GM21786 (cell line): ENCODE results near the gene ARHGAP1.
"Not testable (repeated sequence)": the region's sequence is repeated elsewhere in the genome, so short reads cannot be mapped to it uniquely, and the experiment has no call there.

Source experiments
- ATAC-seq: cut with Tn5 transposase; IDR thresholded peaks from one replicate; pipeline ENCODE4 v1.9.1; 2021; ENCODE audit not compliant: unreplicated experiment

The ARHGAP1 gene

DNA sequence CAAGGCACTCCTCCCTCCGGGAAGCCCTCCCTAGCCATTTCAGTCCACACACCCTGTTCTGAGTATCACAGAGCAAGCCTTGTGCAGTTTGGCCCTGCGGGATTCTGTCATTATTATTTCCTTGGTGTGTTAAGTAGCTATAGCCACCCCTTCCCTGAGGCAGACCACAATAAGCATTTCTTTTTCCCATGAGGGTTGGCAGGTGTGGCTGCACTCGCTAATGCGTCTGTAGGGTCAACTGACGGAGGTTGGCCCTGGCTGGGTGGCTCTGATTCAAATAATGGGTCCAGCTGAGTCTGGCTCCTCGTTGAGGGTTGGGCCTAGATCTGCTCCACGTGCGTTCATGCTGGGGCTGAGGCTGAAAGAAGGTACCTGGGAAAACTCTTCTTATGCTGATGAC lies 23.7 kb upstream of the ARHGAP1 start:
- no peak for ATAC-seq

DNA sequence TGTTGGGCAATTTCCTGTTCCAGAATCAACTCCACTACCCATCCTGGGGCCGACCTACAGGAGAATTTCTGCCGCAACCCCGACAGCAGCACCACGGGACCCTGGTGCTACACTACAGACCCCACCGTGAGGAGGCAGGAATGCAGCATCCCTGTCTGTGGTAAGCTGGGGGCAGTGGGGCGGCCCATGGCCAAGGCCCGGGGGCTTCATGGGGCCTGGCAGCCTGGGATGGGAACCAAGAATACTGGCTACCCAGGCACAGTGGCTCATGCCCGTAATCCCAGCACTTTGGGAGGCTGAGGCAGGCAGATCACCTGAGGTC lies 22.9 kb upstream of the ARHGAP1 start:
- ATAC-seq = no peak

DNA sequence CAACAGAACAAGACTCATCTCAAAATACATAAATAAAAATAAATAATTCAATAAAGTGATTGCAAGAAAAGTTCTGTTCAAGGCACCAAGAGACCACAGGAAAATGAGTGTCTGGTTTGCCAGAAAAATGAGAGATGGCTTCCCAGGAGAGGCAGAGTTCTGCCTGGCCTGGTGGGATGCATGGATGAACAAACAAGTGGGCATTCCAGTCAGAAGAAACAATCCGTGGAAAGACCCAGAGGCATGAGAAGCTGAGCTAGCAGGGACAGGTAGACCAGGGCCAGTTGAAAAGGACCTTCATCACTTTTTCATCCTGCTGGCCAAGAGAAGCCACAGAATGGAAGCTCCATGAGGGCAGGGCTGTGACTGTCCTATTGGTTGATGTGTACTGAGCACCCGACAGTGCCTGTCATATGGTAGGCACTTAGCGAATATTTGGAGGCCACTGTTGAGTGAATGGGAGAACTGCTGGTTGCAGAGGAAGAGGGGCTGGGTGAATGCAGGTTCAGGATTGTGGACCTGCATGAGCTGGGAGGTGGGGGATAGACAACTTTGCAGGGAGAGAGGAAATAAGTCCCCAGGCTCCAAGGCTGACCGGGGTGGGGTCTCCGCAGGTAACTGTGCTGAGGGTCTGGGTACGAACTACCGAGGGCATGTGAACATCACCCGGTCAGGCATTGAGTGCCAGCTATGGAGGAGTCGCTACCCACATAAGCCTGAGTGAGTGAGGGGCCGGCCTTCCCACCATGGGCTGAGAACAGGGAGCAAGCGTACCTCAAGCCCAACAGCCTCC lies 22.3 kb upstream of the ARHGAP1 start:
- no peak for ATAC-seq

DNA sequence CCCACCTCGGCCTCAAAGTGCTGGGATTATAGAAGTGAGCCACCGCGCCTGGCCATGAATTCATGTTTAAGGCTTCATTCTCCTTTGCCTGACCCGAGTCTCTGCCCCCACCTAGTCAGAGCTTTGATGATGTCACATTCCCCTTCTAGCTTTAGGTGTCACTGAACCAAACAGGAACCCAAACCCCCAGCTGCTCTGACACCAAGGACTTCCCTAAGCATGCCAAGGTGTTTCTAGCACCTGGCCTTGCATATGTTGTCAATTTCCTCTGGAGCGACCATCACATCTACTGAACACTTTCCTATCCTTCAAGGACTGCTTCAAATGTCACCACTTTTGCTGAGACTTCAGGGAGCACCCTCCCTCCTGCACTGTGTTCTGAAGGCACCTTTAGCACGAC lies 20.9 kb upstream of the ARHGAP1 start:
- no peak for ATAC-seq

DNA sequence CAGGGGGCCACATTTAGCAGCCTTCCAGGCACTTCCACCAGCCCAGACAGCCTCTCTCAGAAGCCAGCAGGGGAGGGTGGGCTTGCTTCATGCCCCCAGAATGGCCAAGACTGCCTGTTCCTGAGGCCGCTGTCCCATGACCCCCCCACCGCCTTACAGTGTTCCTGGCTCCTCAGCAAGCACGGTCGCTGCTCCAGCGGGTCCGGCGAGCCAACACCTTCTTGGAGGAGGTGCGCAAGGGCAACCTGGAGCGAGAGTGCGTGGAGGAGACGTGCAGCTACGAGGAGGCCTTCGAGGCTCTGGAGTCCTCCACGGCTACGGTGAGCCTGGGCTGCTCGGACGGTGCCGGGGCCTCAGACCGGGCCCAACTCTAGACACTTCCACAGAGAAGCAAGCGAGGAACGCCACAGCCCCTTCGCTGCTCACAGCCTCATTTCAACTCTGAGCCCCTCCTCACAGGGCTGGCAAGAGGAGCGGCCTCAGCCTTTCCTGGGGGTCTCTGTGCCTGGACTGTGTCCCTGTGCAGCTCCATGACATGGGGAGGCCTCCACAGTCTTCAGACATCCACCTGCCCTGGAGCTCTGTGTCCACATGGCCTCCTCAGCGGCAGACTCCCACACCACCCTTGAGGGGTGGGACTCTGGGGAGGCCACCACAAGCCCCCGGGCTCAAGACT lies 19.3 kb upstream of the ARHGAP1 start:
- ATAC-seq = no peak

DNA sequence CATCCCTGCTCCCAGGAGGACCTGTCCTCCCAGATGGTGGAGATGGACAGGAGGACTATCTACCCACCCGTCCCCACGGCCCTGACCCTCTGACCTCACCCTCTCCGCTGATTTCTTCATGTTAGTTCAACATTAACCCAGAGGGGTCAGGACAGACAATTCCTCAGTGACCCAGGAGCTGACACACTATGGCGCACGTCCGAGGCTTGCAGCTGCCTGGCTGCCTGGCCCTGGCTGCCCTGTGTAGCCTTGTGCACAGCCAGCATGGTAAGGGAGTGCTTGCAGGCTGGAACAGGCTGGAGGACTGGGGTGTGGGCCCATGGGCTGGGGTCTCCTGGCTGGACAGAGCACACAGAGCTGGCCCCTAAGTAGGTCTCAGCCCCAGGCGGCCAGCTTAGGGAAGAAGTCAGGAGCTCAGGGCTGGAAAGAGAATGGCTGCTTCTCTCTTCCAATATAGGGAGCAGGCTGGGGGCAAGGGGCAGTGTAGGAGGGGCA lies 18.7 kb upstream of the ARHGAP1 start, which contains the start of gene F2:
F2 (plus strand) TSS at position 166 of the 495 bp plus-strand sequence; CDS start at position 189, 23 bp downstream.
- ATAC-seq = no peak

DNA sequence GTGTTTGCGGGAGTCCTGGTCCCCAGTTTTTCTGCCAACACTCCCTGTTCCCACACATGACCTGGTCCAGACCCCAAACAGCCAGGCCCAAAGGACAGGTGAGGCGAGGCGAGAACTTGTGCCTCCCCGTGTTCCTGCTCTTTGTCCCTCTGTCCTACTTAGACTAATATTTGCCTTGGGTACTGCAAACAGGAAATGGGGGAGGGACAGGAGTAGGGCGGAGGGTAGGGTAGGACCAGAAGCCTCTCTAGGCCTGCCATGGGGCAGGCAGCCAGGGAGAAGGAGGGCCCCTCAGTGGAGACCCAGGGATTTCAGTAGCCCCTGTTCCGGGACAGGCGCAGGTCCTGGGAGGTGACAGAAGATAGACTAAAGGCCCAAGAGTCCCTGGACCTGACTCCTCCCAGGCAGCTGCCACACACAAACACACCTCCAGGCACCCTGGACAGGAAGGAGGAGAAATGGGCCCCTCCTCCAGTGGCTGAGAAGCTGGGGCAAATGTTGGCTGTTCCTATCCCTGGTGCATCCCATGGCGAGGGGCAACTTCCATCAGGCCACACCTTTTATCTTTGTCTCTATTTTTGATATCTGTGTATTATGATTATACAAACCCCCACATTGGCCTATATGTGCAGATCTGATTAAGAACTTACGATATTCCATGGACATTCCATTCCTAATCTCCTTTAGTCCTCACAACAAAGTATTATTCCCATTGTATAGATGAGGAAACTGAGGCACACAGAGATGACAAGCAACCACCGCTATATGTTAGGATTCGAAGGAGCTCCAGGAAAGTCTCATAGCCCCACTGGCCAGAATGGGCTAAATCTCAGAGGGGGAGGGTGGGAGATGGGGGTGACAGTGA lies 18.0 kb upstream of the ARHGAP1 start:
- ATAC-seq = no peak

DNA sequence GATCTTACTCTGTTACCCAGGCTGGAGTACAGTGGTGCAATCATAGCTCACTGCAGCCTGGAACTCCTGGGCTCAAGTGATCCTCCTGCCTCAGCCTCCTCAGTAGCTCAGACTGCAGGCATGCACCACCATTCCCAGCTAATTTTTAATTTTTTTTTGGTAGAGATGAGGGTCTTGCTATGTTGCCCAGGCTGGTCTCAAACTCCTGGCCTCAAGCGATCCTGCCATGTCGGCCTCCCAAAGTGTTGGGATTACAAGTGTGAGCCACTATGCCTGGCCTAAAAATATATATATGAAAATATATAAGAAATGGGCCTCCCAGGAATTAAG lies 17.4 kb upstream of the ARHGAP1 start:
- not testable (repeated sequence) for ATAC-seq

DNA sequence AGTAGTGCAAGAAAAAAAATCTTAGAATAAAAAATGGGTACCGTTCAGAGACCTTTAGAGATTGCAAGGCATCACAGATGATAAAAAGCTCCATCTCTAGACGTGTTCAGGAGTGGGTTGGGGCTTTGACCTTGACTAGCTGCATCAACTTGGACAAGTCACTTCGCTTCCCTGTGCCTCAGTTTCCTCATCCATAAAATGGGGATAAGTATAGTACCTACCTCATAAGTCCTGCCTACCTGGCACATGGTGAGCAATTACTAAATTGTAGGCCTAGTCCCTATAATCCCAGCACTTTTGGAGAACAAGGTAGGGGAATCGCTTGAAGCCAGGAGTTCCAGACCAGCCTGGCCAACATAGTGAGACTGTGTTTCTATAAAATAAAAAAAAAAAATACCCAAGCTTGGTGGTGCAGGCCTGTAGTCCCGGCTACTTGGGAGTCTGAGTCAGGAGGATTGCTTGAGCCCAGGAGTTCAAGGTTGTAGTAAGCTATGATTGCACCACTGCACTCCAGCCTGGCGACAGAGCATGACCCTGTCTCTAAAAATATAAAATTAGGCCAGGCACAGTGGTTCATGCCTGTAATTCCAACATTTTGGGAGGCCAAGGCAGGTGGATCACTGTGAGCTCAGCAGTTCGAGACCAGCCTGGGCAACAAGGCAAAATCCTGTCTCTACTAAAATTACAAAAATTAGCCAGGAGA lies 12.6 kb upstream of the ARHGAP1 start:
- no peak for ATAC-seq

DNA sequence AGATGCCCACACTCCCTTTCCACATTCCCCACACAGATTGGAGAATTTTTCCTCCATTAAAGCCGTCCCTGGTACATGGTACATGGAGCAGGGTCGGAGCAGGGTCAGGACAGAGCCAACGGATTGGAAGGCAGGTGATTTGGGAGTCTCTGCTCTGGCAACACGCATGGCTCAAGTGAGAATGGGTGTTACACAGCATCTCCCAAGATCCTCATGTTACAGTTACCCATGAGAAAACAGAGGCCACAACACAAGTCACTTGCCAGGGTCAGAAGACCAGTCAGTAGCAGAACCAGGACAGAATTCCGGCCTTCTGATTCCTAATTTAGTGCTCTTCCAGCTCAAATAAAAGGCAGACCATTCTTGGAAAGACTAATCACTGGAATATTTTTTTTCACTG lies 10.9 kb upstream of the ARHGAP1 start:
- ATAC-seq = no peak

DNA sequence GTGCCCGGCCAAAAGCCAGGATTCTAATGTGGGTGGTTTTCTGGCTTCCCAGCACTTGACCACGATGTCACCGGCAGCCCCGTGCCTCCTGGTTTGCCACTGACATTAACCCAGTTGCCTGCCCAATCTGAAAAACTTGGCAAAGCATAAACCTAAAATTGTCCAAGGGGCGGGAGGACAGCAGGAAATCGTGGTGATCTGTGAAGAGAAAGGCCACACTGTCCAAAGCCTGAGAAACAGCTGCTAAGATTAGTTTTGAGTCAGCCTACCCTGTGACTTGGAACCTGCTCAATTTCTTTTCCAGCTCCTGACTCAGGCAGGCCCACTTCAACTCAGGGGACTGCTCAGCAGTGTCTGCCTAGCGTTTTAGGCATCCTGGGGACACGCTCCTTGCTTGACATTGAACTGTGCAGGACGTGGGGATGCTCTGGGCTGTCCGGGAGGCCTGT lies 10.4 kb upstream of the ARHGAP1 start:
- ATAC-seq = no peak

DNA sequence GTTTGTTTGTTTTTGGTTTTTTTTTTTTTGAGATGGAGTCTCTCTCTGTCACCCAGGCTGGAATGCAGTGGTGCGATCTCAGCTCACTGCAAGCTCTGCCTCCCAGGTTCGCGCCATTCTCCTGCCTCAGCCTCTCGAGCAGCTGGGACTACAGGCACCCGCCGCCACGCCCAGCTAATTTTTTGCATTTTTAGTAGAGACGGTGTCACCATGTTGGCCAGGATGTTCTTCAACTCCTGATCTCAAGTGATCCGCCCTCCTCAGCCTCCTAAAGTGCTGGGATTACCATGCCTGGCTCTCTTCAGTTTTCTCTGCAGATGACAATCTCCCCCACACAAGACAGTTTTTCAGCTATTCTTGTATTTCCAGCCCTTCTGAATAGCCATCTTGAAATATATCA lies 8.9 kb upstream of the ARHGAP1 start:
- ATAC-seq = not testable (repeated sequence)

DNA sequence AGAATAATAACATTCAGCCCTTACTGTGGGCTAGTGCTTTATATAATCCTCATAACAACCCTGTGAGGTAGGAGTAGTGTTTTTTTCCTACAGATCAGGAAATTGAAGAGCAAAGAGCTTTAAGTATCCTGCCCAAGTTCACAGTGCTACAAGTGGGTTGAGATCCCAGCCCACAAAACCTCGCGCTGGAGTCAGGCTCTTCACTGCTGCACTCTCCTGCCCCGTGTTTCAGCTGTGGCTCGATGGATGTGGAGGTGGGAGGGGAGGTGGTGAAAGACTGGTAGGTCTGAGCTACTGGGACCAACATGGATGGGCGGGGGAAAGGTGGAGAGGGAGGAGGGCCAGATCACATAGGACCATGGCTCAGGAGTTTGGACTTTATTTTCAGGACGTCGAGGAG lies 6.5 kb upstream of the ARHGAP1 start:
- ATAC-seq = no peak

DNA sequence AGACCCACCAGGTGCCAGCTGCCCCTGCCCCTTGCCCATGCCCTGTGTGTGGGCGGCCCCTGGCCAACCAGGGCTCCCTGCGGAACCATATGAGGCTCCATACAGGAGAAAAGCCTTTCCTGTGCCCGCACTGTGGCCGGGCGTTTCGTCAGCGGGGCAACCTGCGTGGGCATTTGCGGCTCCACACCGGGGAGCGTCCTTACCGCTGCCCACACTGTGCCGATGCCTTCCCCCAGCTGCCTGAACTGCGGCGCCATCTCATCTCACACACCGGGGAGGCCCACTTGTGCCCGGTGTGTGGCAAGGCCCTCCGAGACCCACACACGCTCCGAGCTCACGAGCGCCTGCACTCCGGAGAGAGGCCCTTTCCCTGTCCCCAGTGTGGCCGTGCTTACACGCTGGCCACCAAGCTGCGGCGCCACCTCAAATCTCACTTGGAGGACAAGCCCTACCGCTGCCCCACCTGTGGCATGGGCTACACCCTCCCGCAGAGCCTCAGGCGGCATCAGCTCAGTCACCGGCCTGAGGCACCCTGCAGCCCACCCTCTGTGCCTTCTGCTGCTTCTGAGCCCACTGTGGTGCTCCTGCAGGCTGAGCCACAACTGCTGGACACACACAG lies 4.8 kb upstream of the ARHGAP1 start:
- no peak for ATAC-seq

DNA sequence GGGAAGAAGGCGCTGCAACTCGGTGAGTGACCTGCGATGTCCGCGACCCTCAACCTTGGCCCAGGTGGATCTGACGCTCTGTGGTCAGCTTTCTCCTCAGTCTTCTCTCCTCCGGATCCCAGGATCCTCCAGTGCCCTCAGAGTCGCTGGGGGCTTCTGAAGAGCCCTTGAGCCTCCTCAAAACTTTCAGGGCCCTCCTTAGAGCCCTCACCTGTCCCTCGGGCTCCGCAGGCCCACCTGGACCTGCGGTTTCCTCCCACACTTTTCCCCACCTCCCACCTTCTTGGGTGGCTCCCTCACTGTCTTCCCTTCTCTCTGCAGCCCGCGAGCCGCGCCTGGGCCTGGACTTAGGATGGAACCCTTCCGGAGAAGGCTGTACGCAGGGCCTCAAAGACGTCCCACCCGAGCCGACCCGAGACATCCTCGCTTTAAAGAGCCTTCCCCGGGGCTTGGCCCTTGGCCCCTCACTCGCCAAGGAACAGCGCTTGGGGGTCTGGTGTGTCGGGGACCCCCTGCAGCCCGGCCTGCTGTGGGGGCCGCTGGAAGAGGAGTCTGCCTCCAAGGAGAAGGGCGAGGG lies 747 bp upstream of the ARHGAP1 start:
- ATAC-seq = no peak

DNA sequence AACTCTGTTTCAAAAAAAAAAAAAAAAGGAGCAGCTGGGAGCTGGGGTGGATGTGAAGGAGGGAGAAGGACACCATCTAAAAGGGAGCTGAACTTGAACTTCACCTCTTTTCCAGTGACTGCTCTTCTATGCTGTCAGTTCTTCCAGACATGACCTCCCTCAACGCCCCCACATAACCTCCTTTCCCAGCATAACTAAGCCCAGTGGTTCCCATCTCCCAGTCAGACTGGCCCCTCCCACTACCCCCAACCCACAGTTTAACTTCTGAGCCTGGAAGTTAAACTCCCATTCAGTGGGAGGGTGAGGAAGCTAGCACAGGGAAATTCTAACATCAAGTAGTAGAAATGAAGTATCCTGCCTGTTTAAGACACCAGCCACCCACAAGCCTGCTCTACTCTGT lies 1.8 kb downstream of the ARHGAP1 start:
- no peak for ATAC-seq

DNA sequence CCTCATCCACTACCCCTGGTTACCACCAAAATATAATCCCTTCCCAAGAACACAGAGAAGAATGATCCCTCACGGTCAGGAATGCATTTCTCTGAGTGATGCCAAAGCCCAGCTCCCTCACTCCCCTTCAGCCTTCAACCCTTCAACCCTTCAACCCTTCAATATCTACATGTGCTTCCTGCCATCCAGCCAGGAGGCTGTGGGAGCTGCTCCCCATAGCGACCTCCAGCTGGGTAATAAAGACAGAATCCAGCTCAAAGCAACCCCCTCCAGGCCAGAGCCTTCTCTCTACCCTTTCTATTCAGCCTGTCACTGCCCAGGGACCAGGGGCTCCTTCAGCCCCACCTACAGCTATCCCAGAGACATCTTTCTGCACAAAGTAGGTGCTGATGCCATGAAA lies 2.7 kb downstream of the ARHGAP1 start:
- no peak for ATAC-seq

DNA sequence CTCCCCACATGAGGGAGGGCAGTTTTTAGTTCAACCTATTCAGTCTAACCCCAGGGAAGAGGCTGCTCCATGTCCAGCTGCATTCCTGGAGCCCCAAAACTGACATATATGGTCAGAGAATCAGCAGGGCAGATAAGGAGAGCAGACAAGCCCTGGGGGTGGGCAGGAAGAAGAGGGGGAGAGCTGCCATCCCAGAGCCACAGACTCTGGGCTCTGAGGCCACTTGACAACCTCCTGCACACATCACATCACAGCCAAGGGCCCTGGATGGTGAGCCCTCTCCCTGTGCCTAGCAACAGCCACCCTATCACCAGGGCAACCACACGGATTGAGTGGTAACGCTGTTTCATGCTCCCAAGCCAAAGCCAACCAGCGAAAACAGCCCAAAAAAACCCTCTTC lies 3.1 kb downstream of the ARHGAP1 start:
- no peak for ATAC-seq

DNA sequence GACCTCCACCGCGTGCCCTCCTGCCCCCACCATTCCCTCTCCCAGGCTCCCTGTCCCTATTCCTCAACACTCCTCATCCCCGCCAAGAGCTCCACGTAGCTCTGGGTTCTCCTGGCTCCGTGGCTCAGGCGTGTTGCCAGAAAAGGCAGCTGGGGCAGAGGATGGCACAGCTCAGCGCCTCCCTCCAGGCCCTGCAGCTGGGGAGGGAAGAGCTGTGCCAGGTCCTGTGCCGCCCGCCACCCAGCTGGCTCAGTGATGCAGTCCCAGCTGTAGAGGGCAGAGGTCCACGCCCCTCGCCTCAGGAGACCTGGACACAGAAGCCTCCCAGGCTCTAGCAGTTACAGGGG lies 4.2 kb downstream of the ARHGAP1 start:
- no peak for ATAC-seq
